GM12878 (cell line): ENCODE data around the gene ICAM4. TPM values are rescaled to one million over a fixed set of nuclear protein-coding genes. Genes with fewer than 3 reads are reported as not detected.

ENCODE experiments used
- BACH1 ChIP-seq: fragments of 450-650 bp; IDR thresholded peaks from 2 replicates; pipeline ENCODE4 v1.6.1; 2017; ENCODE audit warnings: mild to moderate bottlenecking, borderline replicate concordance
- CBFB ChIP-seq: IDR thresholded peaks from 2 replicates; pipeline ENCODE4 v1.6.1; 2016; ENCODE audit warnings: antibody characterized with exemption, low read depth
- CHD2 ChIP-seq: IDR thresholded peaks from 2 replicates; pipeline ENCODE4 v1.6.1; 2011; ENCODE audit warnings: low read depth, low read length, improper control_type of control experiment, borderline replicate concordance
- CHD4 ChIP-seq: fragments of 200-600 bp; sonication (generic); IDR thresholded peaks from 2 replicates; pipeline ENCODE4 v1.6.1; 2016; ENCODE audit warnings: mild to moderate bottlenecking
- DPF2 ChIP-seq: fragments of 450-650 bp; IDR thresholded peaks from 2 replicates; pipeline ENCODE4 v1.6.1; 2017; ENCODE audit warnings: mild to moderate bottlenecking
- IKZF1 ChIP-seq: fragments of 450-650 bp; conservative IDR thresholded peaks from 2 replicates; pipeline ENCODE4 v1.6.1; 2017; ENCODE audit warnings: antibody characterized with exemption, mild to moderate bottlenecking
- NBN ChIP-seq: fragments of 450-650 bp; IDR thresholded peaks from 2 replicates; pipeline ENCODE4 v1.6.1; 2016
- NFIC ChIP-seq: IDR thresholded peaks from 2 replicates; pipeline ENCODE4 v1.6.1; 2012; ENCODE audit warnings: low read depth, mild to moderate bottlenecking, inconsistent platforms, low read length, moderate library complexity
- NKRF ChIP-seq: fragments of 450-650 bp; conservative IDR thresholded peaks from 2 replicates; pipeline ENCODE4 v1.6.1; 2017; ENCODE audit warnings: mild to moderate bottlenecking, moderate library complexity
- PBX3 ChIP-seq: IDR thresholded peaks from 2 replicates; pipeline ENCODE4 v1.6.1; 2011; ENCODE audit warnings: mild to moderate bottlenecking, low read depth, low read length, moderate library complexity; ENCODE audit not compliant: insufficient replicate concordance
- PML ChIP-seq: IDR thresholded peaks from 2 replicates; pipeline ENCODE4 v1.6.1; 2012; ENCODE audit warnings: low read length, inconsistent platforms
- POLR2AphosphoS2 ChIP-seq: IDR thresholded peaks from 2 replicates; pipeline ENCODE4 v1.6.1; 2011; ENCODE audit warnings: low read depth, mild to moderate bottlenecking, low read length, improper control_type of control experiment, moderate library complexity
- RAD51 ChIP-seq: fragments of 450-650 bp; IDR thresholded peaks from 2 replicates; pipeline ENCODE4 v1.6.1; 2016; ENCODE audit warnings: moderate library complexity, mild to moderate bottlenecking, inconsistent platforms
- RUNX3 ChIP-seq: IDR thresholded peaks from 2 replicates; pipeline ENCODE4 v1.6.1; 2012; ENCODE audit warnings: low read length, inconsistent platforms
- SMAD5 ChIP-seq: IDR thresholded peaks from 2 replicates; pipeline ENCODE4 v1.6.1; 2016; ENCODE audit warnings: antibody characterized with exemption, low read depth
- STAT3 ChIP-seq: IDR thresholded peaks from 2 replicates; pipeline ENCODE4 v1.6.1; 2011; ENCODE audit warnings: low read depth, low read length, improper control_type of control experiment
- YBX1 ChIP-seq: fragments of 450-650 bp; IDR thresholded peaks from 2 replicates; pipeline ENCODE4 v1.6.1; 2016; ENCODE audit warnings: antibody characterized with exemption
- ZNF592 ChIP-seq: fragments of 450-650 bp; IDR thresholded peaks from 2 replicates; pipeline ENCODE4 v1.6.1; 2017; ENCODE audit warnings: mild to moderate bottlenecking, moderate library complexity
- polyA plus RNA-seq, 11 experiments: library from polyadenylated mRNA; depleted of rRNA in 4 of 11; unstranded in 6 of 11; stranded (reverse) in 5 of 11; fragments of >200 nt; fragmentation: Nextera tagmentation in 4 of 11; fragmentation: Illumina TruSeq in 1 of 11; extraction: Ambion mirVana in 4 of 11; extraction: Trizol in 1 of 11; gene quantifications; 1 replicate in 1 of 11; 2 replicates in 10 of 11; pipeline versions ENCODE4 v1.2.1 to v1.2.3, GENCODE V29; 2011 to 2016; ENCODE audit warnings: inconsistent platforms in 2 of 11, missing spikeins in 2 of 11, low read depth in 1 of 11
- total RNA-seq, 4 experiments: library from RNA; depleted of rRNA in 3 of 4; stranded (reverse); fragments of >200 nt in 3 of 4; fragmentation: Illumina TruSeq in 1 of 4; extraction: Trizol in 1 of 4; gene quantifications; 2 replicates each; pipeline versions ENCODE4 v1.2.1 to v1.2.3, GENCODE V29; 2013 to 2021
- TF ChIP-seq, protein P1 (sequence below): fragments of 450-650 bp; IDR thresholded peaks from 2 replicates; pipeline ENCODE4 v1.6.1; 2017; ENCODE audit warnings: low read depth, mild to moderate bottlenecking, moderate library complexity

ICAM4 gene
- total and polyA plus RNA-seq, 10 of the 15 experiments (the other 5 are each of a cell fraction or from before 2014, with no cell fraction given): 0.31 to 5.1 (median 1.7) TPM

- no peak for TF ChIP-seq ZNF592
- TF ChIP-seq NKRF: peak; percentile 99
- 0 out of 2 replicates have a peak, but pooled peaks have one; percentile 16 for TF ChIP-seq CHD2
- no peak for TF ChIP-seq NFIC
- TF ChIP-seq POLR2AphosphoS2: peak; percentile 90; the same call in 1 of the 2 replicates
- peak; percentile 63; the same call in 1 of the 2 replicates for TF ChIP-seq BACH1
- TF ChIP-seq RAD51: peak; percentile 99
- TF ChIP-seq CHD4: no peak
- TF ChIP-seq, protein P1, sequence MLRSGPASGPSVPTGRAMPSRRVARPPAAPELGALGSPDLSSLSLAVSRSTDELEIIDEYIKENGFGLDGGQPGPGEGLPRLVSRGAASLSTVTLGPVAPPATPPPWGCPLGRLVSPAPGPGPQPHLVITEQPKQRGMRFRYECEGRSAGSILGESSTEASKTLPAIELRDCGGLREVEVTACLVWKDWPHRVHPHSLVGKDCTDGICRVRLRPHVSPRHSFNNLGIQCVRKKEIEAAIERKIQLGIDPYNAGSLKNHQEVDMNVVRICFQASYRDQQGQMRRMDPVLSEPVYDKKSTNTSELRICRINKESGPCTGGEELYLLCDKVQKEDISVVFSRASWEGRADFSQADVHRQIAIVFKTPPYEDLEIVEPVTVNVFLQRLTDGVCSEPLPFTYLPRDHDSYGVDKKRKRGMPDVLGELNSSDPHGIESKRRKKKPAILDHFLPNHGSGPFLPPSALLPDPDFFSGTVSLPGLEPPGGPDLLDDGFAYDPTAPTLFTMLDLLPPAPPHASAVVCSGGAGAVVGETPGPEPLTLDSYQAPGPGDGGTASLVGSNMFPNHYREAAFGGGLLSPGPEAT: peak; percentile 82
- TF ChIP-seq CBFB: peak; percentile 45; the same call in 1 of the 2 replicates
- peak; percentile 68 for TF ChIP-seq IKZF1
- 0 out of 2 replicates have a peak, but pooled peaks have one; percentile 59 for TF ChIP-seq PML
- peak; percentile 65 for TF ChIP-seq RUNX3
- 0 out of 2 replicates have a peak, but pooled peaks have one; percentile 34 for TF ChIP-seq NBN
- TF ChIP-seq DPF2: 0 out of 2 replicates have a peak, but pooled peaks have one; percentile 30
- peak; percentile 70; the same call in 1 of the 2 replicates for TF ChIP-seq SMAD5
- no peak for TF ChIP-seq STAT3
- TF ChIP-seq PBX3: no peak
- no peak for TF ChIP-seq YBX1
Measured at GRCh38 chr19:10315335-10316214, 28.8 kb downstream of the ICAM4 start, which contains the start of gene FDX2 (continued).
